ENCODE data around the gene SLC7A8.

DNA sequence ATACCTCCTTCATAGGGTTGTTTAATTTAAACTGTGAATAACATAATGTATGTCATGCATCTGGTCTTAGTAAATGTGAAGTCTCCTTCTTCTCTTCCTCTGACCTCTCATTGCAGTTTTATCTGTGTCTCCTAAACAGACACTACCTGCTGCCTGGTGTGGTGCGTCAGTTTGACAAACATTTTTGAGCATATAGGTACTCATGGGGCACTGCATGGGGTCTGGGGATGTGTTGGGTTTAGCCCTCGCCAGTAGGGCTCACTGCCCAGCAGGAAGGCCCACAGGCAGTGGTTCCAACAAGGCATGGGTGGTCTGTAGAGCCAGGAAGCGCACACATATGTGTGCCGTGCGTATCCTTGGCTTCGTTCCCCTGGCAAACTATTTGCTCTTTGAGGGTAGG, 61.4 kb downstream of the SLC7A8 start:
- TF ChIP-seq CTCF (IDR thresholded peaks at IDR 0.05) (no peak), POLR2AphosphoS5 (IDR thresholded peaks at IDR 0.05) (no peak)
